Measurements from ENCODE around the gene ACER3. TPM values are rescaled to one million over a fixed set of nuclear protein-coding genes. Genes with fewer than 3 reads are reported as not detected.

The ACER3 gene
- total RNA-seq, 2 donors from 2014 or later: 18.5 to 23.2 TPM

- H3K36me3 ChIP-seq (ENCODE audit: control insufficient read depth, insufficient read depth, low read length): no peaks in the 10 kb centered on the region
- DNase-seq: no peak
- Mint-ChIP-seq H3K4me1 (no peaks in the 10 kb centered on the region), H3K4me3 (no peak overlapping the region), H3K27ac (no peak overlapping the region), H3K9me3 (no peaks in the 10 kb centered on the region), H3K36me3 (ENCODE audit: low read depth) (peaks cover 5% of the 10 kb centered on the region), H3K27me3 (ENCODE audit: insufficient read depth) (no peaks in the 10 kb centered on the region)
- H3K9ac ChIP-seq (ENCODE audit: extremely low read depth, low read length, poor library complexity, severe bottlenecking): no peak overlapping the region
- no peak overlapping the region for H3K4me3 ChIP-seq (ENCODE audit: low read length)
- H3K27ac ChIP-seq (ENCODE audit: low read depth, low read length): no peak overlapping the region
- TF ChIP-seq CTCF (conservative IDR thresholded peaks at IDR 0.05): no peak
- peaks cover 6% of the 10 kb centered on the region for H3K9me3 ChIP-seq (ENCODE audit: control insufficient read depth, low read length)
- 88 to 100% methylated on average over 1 to 8 of the region's 8 CpGs for WGBS, 2 experiments (ENCODE audit: insufficient coverage in 1 of 2, insufficient read length in 1 of 2)
- H3K27me3 ChIP-seq (ENCODE audit: control insufficient read depth, insufficient read depth, low read length, poor library complexity, severe bottlenecking): no peaks in the 10 kb centered on the region
- H3K4me1 ChIP-seq (ENCODE audit: control insufficient read depth, insufficient read depth, low read length): no peaks in the 10 kb centered on the region
Measured at GRCh38 chr11:76977791-76978190, 117.1 kb downstream of the ACER3 start.

GRCh38 chr11:76978239-76978638 lies 117.5 kb downstream of the ACER3 start:
- H3K9ac ChIP-seq (ENCODE audit: extremely low read depth, low read length, poor library complexity, severe bottlenecking): no peak overlapping the region
- DNase-seq: peak; percentile 44
- WGBS, 2 experiments (ENCODE audit: insufficient coverage in 1 of 2, insufficient read length in 1 of 2): 91 to 100% methylated on average over 1 to 4 of the region's 4 CpGs
- Mint-ChIP-seq H3K36me3 (ENCODE audit: low read depth) (peaks cover 5% of the 10 kb centered on the region), H3K4me1 (no peaks in the 10 kb centered on the region), H3K9me3 (no peaks in the 10 kb centered on the region), H3K27ac (no peak overlapping the region), H3K27me3 (ENCODE audit: insufficient read depth) (no peaks in the 10 kb centered on the region), H3K4me3 (no peak overlapping the region)
- H3K9me3 ChIP-seq (ENCODE audit: control insufficient read depth, low read length): peaks cover 6% of the 10 kb centered on the region
- no peak overlapping the region for H3K4me3 ChIP-seq (ENCODE audit: low read length)
- no peaks in the 10 kb centered on the region for H3K27me3 ChIP-seq (ENCODE audit: control insufficient read depth, insufficient read depth, low read length, poor library complexity, severe bottlenecking)
- no peak for TF ChIP-seq CTCF (conservative IDR thresholded peaks at IDR 0.05)
- H3K4me1 ChIP-seq (ENCODE audit: control insufficient read depth, insufficient read depth, low read length): no peaks in the 10 kb centered on the region
- H3K27ac ChIP-seq (ENCODE audit: low read depth, low read length): no peak overlapping the region
- no peaks in the 10 kb centered on the region for H3K36me3 ChIP-seq (ENCODE audit: control insufficient read depth, insufficient read depth, low read length)

- no peak for TF ChIP-seq CTCF (conservative IDR thresholded peaks at IDR 0.05)
- H3K9ac ChIP-seq (ENCODE audit: extremely low read depth, low read length, poor library complexity, severe bottlenecking): no peak overlapping the region
- no peaks in the 10 kb centered on the region for H3K9me3 Mint-ChIP-seq
- DNase-seq: no peak
- no peaks in the 10 kb centered on the region for H3K27me3 Mint-ChIP-seq (ENCODE audit: insufficient read depth)
- WGBS, 2 experiments (ENCODE audit: insufficient coverage in 1 of 2, insufficient read length in 1 of 2): 93 to 100% methylated on average over 2 to 3 of the region's 3 CpGs
- H3K9me3 ChIP-seq (ENCODE audit: control insufficient read depth, low read length): peaks cover 6% of the 10 kb centered on the region
- H3K4me1 ChIP-seq (ENCODE audit: control insufficient read depth, insufficient read depth, low read length): no peaks in the 10 kb centered on the region
- no peak overlapping the region for H3K4me3 ChIP-seq (ENCODE audit: low read length)
- H3K4me1 Mint-ChIP-seq: no peaks in the 10 kb centered on the region
- H3K4me3 Mint-ChIP-seq: no peak overlapping the region
- no peaks in the 10 kb centered on the region for H3K36me3 ChIP-seq (ENCODE audit: control insufficient read depth, insufficient read depth, low read length)
- no peaks in the 10 kb centered on the region for H3K27me3 ChIP-seq (ENCODE audit: control insufficient read depth, insufficient read depth, low read length, poor library complexity, severe bottlenecking)
- peaks cover 10% of the 10 kb centered on the region for H3K36me3 Mint-ChIP-seq (ENCODE audit: low read depth)
- H3K27ac Mint-ChIP-seq: no peak overlapping the region
- no peak overlapping the region for H3K27ac ChIP-seq (ENCODE audit: low read depth, low read length)
Measured at GRCh38 chr11:76978818-76979217, 118.1 kb downstream of the ACER3 start.

Data from endodermal cell (in vitro differentiated cells).